ENCODE measurements around the gene CCL8.
"Not testable (repeated sequence)": the region's sequence is repeated elsewhere in the genome, so short reads cannot be mapped to it uniquely, and the experiment has no call there.

Gene CCL8

GRCh38 chr17:34303606-34304005 is 15.6 kb upstream of the CCL8 start:
- DNase-seq = no peak

GRCh38 chr17:34305061-34305460 is 14.2 kb upstream of the CCL8 start:
- peaks cover 2% of the 10 kb centered on the region in 2 donors for H3K4me1 Mint-ChIP-seq
- ATAC-seq (replicated peaks) (no peak), DNase-seq (no peak)
- no peaks in the 10 kb centered on the region for H3K9me3 Mint-ChIP-seq
- peaks cover 0 to 2% of the 10 kb centered on the region in 2 donors for H3K36me3 Mint-ChIP-seq
- peaks cover 36 to 49% of the 10 kb centered on the region in 2 donors for H3K27me3 Mint-ChIP-seq
- H3K27ac Mint-ChIP-seq = no peak overlapping the region
- no peak overlapping the region for H3K4me3 Mint-ChIP-seq

More at GRCh38 chr17:34303606-34304005, 15.6 kb upstream of the CCL8 start:
- peaks cover 41 to 57% of the 10 kb centered on the region in 2 donors for H3K27me3 Mint-ChIP-seq
- peaks cover 0 to under 1% of the 10 kb centered on the region in 2 donors for H3K9me3 Mint-ChIP-seq
- H3K4me1 Mint-ChIP-seq = peaks cover 7 to 11% of the 10 kb centered on the region in 2 donors
- peaks cover 0 to 2% of the 10 kb centered on the region in 2 donors for H3K36me3 Mint-ChIP-seq
- no peak overlapping the region for H3K27ac Mint-ChIP-seq
- no peak overlapping the region for H3K4me3 Mint-ChIP-seq
- ATAC-seq (replicated peaks) = no peak

- ATAC-seq (replicated peaks) (no peak), DNase-seq (no peak)
- Mint-ChIP-seq H3K9me3 (no peaks in the 10 kb centered on the region), H3K27me3 (peaks cover 36 to 49% of the 10 kb centered on the region in 2 donors), H3K36me3 (peaks cover 0 to 2% of the 10 kb centered on the region in 2 donors), H3K4me3 (no peak overlapping the region), H3K27ac (no peak overlapping the region), H3K4me1 (peaks cover 0 to 2% of the 10 kb centered on the region in 2 donors)
These were observed 13.6 kb upstream of the CCL8 start for GRCh38 chr17:34305606-34306005.

GRCh38 chr17:34306466-34306865 is 12.8 kb upstream of the CCL8 start:
- ATAC-seq (replicated peaks) (no peak), DNase-seq (no peak)
- H3K27me3 Mint-ChIP-seq = peaks cover 32 to 43% of the 10 kb centered on the region in 2 donors
- H3K4me3 Mint-ChIP-seq = no peak overlapping the region
- no peaks in the 10 kb centered on the region for H3K9me3 Mint-ChIP-seq
- H3K4me1 Mint-ChIP-seq = peaks cover 0 to 2% of the 10 kb centered on the region in 2 donors
- peaks cover 0 to 2% of the 10 kb centered on the region in 2 donors for H3K36me3 Mint-ChIP-seq
- no peak overlapping the region for H3K27ac Mint-ChIP-seq

GRCh38 chr17:34307110-34307509 is 12.1 kb upstream of the CCL8 start:
- ATAC-seq (replicated peaks) (peak in 1 of 2 donors; percentile 57), DNase-seq (no peak)
- no peaks in the 10 kb centered on the region for H3K9me3 Mint-ChIP-seq
- peaks cover 28 to 38% of the 10 kb centered on the region in 2 donors for H3K27me3 Mint-ChIP-seq
- peaks cover 0 to 2% of the 10 kb centered on the region in 2 donors for H3K4me1 Mint-ChIP-seq
- H3K36me3 Mint-ChIP-seq = peaks cover 0 to 2% of the 10 kb centered on the region in 2 donors
- H3K4me3 Mint-ChIP-seq = no peak overlapping the region
- no peak overlapping the region for H3K27ac Mint-ChIP-seq

GRCh38 chr17:34308371-34308770 is 10.9 kb upstream of the CCL8 start:
- no peaks in the 10 kb centered on the region for H3K9me3 Mint-ChIP-seq
- H3K27ac Mint-ChIP-seq = no peak overlapping the region
- no peak overlapping the region for H3K4me3 Mint-ChIP-seq
- peaks cover 0 to 2% of the 10 kb centered on the region in 2 donors for H3K4me1 Mint-ChIP-seq
- ATAC-seq (replicated peaks) (no peak), DNase-seq (no peak)
- peaks cover 33 to 42% of the 10 kb centered on the region in 2 donors for H3K27me3 Mint-ChIP-seq
- peaks cover 0 to 2% of the 10 kb centered on the region in 2 donors for H3K36me3 Mint-ChIP-seq

- DNase-seq = no peak
- H3K27me3 Mint-ChIP-seq = peaks cover 25 to 29% of the 10 kb centered on the region in 2 donors
These were observed 7.9 kb upstream of the CCL8 start for GRCh38 chr17:34311291-34311690.

GRCh38 chr17:34312080-34312479 is 7.2 kb upstream of the CCL8 start:
- no peak overlapping the region for H3K4me3 Mint-ChIP-seq
- H3K27me3 Mint-ChIP-seq = peaks cover 20 to 27% of the 10 kb centered on the region in 2 donors
- ATAC-seq (replicated peaks) (no peak), DNase-seq (no peak)
- H3K27ac Mint-ChIP-seq = no peak overlapping the region
- peaks cover 5 to 6% of the 10 kb centered on the region in 2 donors for H3K4me1 Mint-ChIP-seq
- H3K36me3 Mint-ChIP-seq = no peaks in the 10 kb centered on the region
- H3K9me3 Mint-ChIP-seq = no peaks in the 10 kb centered on the region

More at GRCh38 chr17:34311291-34311690, 7.9 kb upstream of the CCL8 start:
- Mint-ChIP-seq H3K27ac (no peak overlapping the region), H3K4me3 (no peak overlapping the region), H3K4me1 (peaks cover 5 to 6% of the 10 kb centered on the region in 2 donors), H3K36me3 (no peaks in the 10 kb centered on the region), H3K9me3 (no peaks in the 10 kb centered on the region)
- no peak for ATAC-seq (replicated peaks)

GRCh38 chr17:34313164-34313563 is 6.1 kb upstream of the CCL8 start:
- Mint-ChIP-seq H3K36me3 (no peaks in the 10 kb centered on the region), H3K4me3 (no peak overlapping the region), H3K4me1 (peaks cover 3 to 6% of the 10 kb centered on the region in 2 donors), H3K9me3 (no peaks in the 10 kb centered on the region), H3K27me3 (peaks cover 19 to 22% of the 10 kb centered on the region in 2 donors), H3K27ac (no peak overlapping the region)
- DNase-seq (no peak), ATAC-seq (replicated peaks) (no peak)

GRCh38 chr17:34314279-34314678 is 5.0 kb upstream of the CCL8 start:
- no peaks in the 10 kb centered on the region for H3K36me3 Mint-ChIP-seq
- H3K4me1 Mint-ChIP-seq = peaks cover 3 to 6% of the 10 kb centered on the region in 2 donors
- H3K27ac Mint-ChIP-seq = no peak overlapping the region
- no peaks in the 10 kb centered on the region for H3K9me3 Mint-ChIP-seq
- peaks cover 19 to 21% of the 10 kb centered on the region in 2 donors for H3K27me3 Mint-ChIP-seq
- no peak for DNase-seq
- ATAC-seq (replicated peaks) = no peak
- H3K4me3 Mint-ChIP-seq = no peak overlapping the region

- DNase-seq (no peak), ATAC-seq (replicated peaks) (peak in 1 of 2 donors; percentile 41)
- Mint-ChIP-seq H3K27me3 (peaks cover 19 to 20% of the 10 kb centered on the region in 2 donors), H3K36me3 (no peaks in the 10 kb centered on the region), H3K4me1 (peaks cover 6 to 7% of the 10 kb centered on the region in 2 donors), H3K27ac (no peak overlapping the region), H3K4me3 (no peak overlapping the region), H3K9me3 (no peaks in the 10 kb centered on the region)
These were observed 761 bp upstream of the CCL8 start for GRCh38 chr17:34318474-34318873.

GRCh38 chr17:34321964-34322363 is 2.7 kb downstream of the CCL8 start:
- Mint-ChIP-seq H3K4me3 (no peak overlapping the region), H3K27ac (no peak overlapping the region), H3K4me1 (peaks cover 0 to 4% of the 10 kb centered on the region in 2 donors), H3K36me3 (peaks cover 0 to 7% of the 10 kb centered on the region in 2 donors), H3K27me3 (peaks cover 32 to 38% of the 10 kb centered on the region in 2 donors), H3K9me3 (peaks cover 7 to 15% of the 10 kb centered on the region in 2 donors)
- no peak for ATAC-seq (replicated peaks)
- no peak for DNase-seq

GRCh38 chr17:34327580-34327979 is 8.3 kb downstream of the CCL8 start:
- H3K4me1 Mint-ChIP-seq; H3K4me3 Mint-ChIP-seq; H3K27ac Mint-ChIP-seq; ATAC-seq (replicated peaks); DNase-seq; H3K36me3 Mint-ChIP-seq: not testable (repeated sequence)
- H3K9me3 Mint-ChIP-seq = peaks cover 7 to 15% of the 10 kb centered on the region in 2 donors
- peaks cover 25 to 43% of the 10 kb centered on the region in 2 donors for H3K27me3 Mint-ChIP-seq

- H3K36me3 Mint-ChIP-seq = no peaks in the 10 kb centered on the region
- H3K4me3 Mint-ChIP-seq = no peak overlapping the region
- peaks cover 3 to 9% of the 10 kb centered on the region in 2 donors for H3K9me3 Mint-ChIP-seq
- H3K27ac Mint-ChIP-seq = no peak overlapping the region
- peaks cover 2 to 15% of the 10 kb centered on the region in 2 donors for H3K4me1 Mint-ChIP-seq
- no peak for DNase-seq
- peaks cover 40 to 49% of the 10 kb centered on the region in 2 donors for H3K27me3 Mint-ChIP-seq
- no peak for ATAC-seq (replicated peaks)
These were observed 18.5 kb downstream of the CCL8 start for GRCh38 chr17:34337701-34338100.

- no peak overlapping the region for H3K4me3 Mint-ChIP-seq
- H3K36me3 Mint-ChIP-seq = no peaks in the 10 kb centered on the region
- H3K27me3 Mint-ChIP-seq = peaks cover 49 to 63% of the 10 kb centered on the region in 2 donors
- ATAC-seq (replicated peaks) = no peak
- H3K4me1 Mint-ChIP-seq = peaks cover 2 to 15% of the 10 kb centered on the region in 2 donors
- no peak overlapping the region for H3K27ac Mint-ChIP-seq
- no peak for DNase-seq
- peaks cover 3 to 9% of the 10 kb centered on the region in 2 donors for H3K9me3 Mint-ChIP-seq
These were observed 20.0 kb downstream of the CCL8 start for GRCh38 chr17:34339138-34339770.
